Glutamatergic neuron (in vitro differentiated cells): ENCODE results near the gene COLEC12. TPM values are rescaled to one million over a fixed set of nuclear protein-coding genes. Genes with fewer than 3 reads are reported as not detected.
"Not testable (repeated sequence)": the region's sequence is repeated elsewhere in the genome, so short reads cannot be mapped to it uniquely, and the experiment has no call there.

Experiments
- DNase-seq: peaks from one replicate; pipeline ENCODE4 v3.0.0; 2022
- H3K27ac Mint-ChIP-seq: one replicate; pipeline ENCODE4 v1.8.0; 2020; ENCODE audit warnings: mild to moderate bottlenecking, mixed read lengths, inconsistent platforms; ENCODE audit not compliant: unreplicated experiment
- H3K27me3 Mint-ChIP-seq: one replicate; pipeline ENCODE4 v1.8.0; 2020; ENCODE audit warnings: mild to moderate bottlenecking, moderate library complexity, mixed read lengths, inconsistent platforms; ENCODE audit not compliant: unreplicated experiment
- H3K36me3 Mint-ChIP-seq: one replicate; pipeline ENCODE4 v1.8.0; 2020; ENCODE audit warnings: mild to moderate bottlenecking, mixed read lengths, inconsistent platforms; ENCODE audit not compliant: unreplicated experiment
- H3K4me1 Mint-ChIP-seq: one replicate; pipeline ENCODE4 v1.8.0; 2020; ENCODE audit warnings: mild to moderate bottlenecking, low read depth, mixed read lengths, inconsistent platforms; ENCODE audit not compliant: unreplicated experiment
- H3K4me3 Mint-ChIP-seq: one replicate; pipeline ENCODE4 v1.8.0; 2020; ENCODE audit warnings: mild to moderate bottlenecking, mixed read lengths, inconsistent platforms; ENCODE audit not compliant: unreplicated experiment
- H3K9me3 Mint-ChIP-seq: one replicate; pipeline ENCODE4 v1.8.0; 2020; ENCODE audit warnings: mild to moderate bottlenecking, moderate library complexity, mixed read lengths, inconsistent platforms; ENCODE audit not compliant: unreplicated experiment
- total RNA-seq: library from RNA; stranded (reverse); fragmentation: NEBNext Ultra II Directional; extraction: Animal tissue kit (Norgen Biotek cat#: 25700); gene quantifications from one replicate; pipeline ENCODE4 v1.2.1, GENCODE V29; 2021; ENCODE audit not compliant: unreplicated experiment
- TF ChIP-seq, protein P1 (sequence below): fragments of 200-600 bp; sonication (generic); IDR thresholded peaks from one replicate; pipeline ENCODE4 v1.5.0; 2021; ENCODE audit not compliant: partially characterized antibody, unreplicated experiment

COLEC12 gene
- total RNA-seq, 1 donor from 2014 or later = 0.20 TPM

DNA sequence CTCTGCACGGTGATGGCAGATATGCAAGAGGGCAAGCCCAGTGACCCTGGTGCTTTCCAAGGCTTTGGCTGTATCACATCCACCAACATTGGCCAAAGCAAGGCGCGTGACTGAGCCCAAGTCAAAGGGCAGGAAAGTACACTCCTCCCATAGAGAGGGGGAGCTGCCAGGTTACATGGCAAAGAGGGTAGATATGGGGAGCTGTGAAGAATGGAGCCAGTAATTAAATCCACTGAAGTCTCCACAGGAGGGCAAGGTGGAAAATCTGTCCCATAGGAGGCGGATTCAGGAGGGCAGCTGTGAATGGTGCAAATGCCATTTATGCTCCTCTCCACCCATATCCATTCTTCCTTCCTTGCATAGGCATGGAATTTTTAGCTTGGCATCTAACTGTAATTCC lies 188.1 kb downstream of the COLEC12 start:
- no peaks in the 10 kb centered on the region for H3K36me3 Mint-ChIP-seq
- no peak for DNase-seq
- H3K4me1 Mint-ChIP-seq = peaks cover 2% of the 10 kb centered on the region
- H3K4me3 Mint-ChIP-seq = no peak overlapping the region
- peaks cover 5% of the 10 kb centered on the region for H3K27me3 Mint-ChIP-seq
- TF ChIP-seq, protein P1, sequence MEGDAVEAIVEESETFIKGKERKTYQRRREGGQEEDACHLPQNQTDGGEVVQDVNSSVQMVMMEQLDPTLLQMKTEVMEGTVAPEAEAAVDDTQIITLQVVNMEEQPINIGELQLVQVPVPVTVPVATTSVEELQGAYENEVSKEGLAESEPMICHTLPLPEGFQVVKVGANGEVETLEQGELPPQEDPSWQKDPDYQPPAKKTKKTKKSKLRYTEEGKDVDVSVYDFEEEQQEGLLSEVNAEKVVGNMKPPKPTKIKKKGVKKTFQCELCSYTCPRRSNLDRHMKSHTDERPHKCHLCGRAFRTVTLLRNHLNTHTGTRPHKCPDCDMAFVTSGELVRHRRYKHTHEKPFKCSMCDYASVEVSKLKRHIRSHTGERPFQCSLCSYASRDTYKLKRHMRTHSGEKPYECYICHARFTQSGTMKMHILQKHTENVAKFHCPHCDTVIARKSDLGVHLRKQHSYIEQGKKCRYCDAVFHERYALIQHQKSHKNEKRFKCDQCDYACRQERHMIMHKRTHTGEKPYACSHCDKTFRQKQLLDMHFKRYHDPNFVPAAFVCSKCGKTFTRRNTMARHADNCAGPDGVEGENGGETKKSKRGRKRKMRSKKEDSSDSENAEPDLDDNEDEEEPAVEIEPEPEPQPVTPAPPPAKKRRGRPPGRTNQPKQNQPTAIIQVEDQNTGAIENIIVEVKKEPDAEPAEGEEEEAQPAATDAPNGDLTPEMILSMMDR = no peak
- H3K9me3 Mint-ChIP-seq = no peaks in the 10 kb centered on the region
- H3K27ac Mint-ChIP-seq = no peak overlapping the region

DNA sequence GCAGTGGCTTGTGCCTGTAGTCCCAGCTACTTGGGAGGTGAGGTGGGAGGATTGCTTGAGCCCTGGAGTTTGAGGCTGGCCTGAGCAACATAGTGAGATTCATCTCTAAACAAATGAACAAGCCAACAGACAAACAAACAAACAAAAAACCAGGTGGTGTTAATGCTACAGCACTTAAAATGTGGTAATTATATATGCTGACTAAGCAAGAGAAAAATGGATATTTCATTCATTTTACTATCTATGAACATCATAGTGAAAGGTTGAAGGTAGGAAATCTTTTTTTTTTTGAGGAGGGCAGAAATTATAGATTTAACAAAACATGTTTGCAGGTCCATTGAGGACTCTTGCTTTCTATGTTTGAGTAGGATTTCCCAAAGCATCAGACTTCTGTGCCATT lies 190.5 kb downstream of the COLEC12 start:
- Mint-ChIP-seq H3K4me3 (no peak overlapping the region), H3K9me3 (no peaks in the 10 kb centered on the region), H3K4me1 (peaks cover 2% of the 10 kb centered on the region), H3K36me3 (no peaks in the 10 kb centered on the region), H3K27me3 (peaks cover 5% of the 10 kb centered on the region), H3K27ac (no peak overlapping the region)
- DNase-seq = no peak
- TF ChIP-seq, protein P1 = no peak

DNA sequence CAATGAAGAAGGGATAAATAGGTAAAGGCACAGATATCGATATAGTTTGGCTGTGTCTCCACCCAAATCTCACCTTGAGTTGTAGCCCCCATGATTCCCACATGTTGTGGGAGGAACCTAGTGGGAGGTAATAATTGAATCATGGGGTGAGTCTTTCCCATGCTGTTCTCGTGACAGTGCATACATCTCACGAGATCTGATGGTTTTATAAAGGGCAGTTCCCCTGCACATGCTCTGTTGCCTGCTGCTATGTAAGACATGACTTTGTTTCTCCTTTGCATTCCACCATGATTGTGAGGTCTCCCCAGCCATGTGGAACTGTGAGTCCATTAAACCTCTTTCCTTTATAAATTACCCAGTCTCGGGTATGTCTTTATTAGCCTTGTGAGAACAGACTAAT lies 192.4 kb downstream of the COLEC12 start:
- peaks cover 11% of the 10 kb centered on the region for H3K4me1 Mint-ChIP-seq
- H3K27ac Mint-ChIP-seq, H3K36me3 Mint-ChIP-seq, H3K27me3 Mint-ChIP-seq, H3K4me3 Mint-ChIP-seq, H3K9me3 Mint-ChIP-seq, DNase-seq: not testable (repeated sequence)

DNA sequence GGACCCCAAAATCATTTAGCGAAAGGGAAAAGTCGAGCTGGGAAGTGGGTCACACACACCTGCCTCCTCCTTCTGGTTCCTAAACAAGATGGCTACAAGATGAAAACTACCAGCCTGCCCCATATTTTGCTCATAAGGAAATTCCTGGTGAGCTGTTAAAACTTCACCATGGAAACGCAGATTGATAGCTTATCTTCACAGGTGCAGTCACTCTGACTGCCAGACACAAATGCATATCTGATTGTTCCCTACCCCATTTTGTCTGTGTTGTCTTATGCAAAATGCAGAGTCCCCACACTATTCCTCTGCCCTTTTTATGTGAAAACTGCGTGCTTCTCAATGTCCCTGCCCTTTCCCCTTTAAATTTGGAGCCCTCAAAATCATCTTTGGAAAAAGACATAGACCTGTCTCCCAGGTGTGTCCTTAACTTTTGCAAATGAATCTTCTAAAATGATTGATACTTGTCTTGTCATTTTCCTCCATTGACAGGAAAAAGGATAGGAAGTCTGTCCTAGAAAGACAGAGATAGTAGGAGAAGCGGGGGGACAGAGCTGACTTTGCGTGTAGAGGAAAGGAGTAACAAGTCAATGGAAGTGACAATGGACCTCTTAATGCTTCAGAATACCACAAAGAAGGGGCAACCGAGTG lies 193.8 kb downstream of the COLEC12 start:
- TF ChIP-seq, protein P1 = no peak
- Mint-ChIP-seq H3K4me3 (no peak overlapping the region), H3K9me3 (no peaks in the 10 kb centered on the region), H3K27ac (no peak overlapping the region), H3K36me3 (no peaks in the 10 kb centered on the region), H3K4me1 (peaks cover 9% of the 10 kb centered on the region), H3K27me3 (peaks cover 2% of the 10 kb centered on the region)
- DNase-seq = no peak

DNA sequence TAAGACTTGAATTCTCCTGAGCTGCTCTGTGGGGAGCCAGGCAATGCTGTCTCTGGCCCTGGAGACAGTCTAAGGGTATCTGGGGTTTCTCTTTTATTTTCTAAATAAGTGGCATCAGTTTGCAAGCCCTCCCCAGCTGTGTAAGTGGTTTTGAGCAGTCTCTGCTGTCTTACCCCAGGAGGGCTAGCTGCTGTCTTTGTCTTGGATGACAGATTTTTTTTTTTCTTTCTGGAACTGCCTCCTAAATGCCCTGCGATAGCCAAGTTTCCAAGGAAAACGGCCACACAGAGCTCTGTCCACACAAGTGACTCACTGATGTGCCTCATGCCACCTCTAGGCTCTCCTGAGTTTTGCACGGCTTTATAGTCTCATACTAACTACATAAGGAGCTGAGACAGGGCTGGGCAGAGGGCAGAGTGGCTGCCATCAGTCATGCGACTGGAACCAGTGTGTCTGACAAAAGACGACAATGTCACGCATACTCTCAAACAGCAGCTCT lies 195.4 kb downstream of the COLEC12 start:
- DNase-seq = no peak

More for the DNA sequence above, 195.4 kb downstream of the COLEC12 start:
- no peaks in the 10 kb centered on the region for H3K36me3 Mint-ChIP-seq
- H3K4me1 Mint-ChIP-seq = peaks cover 9% of the 10 kb centered on the region
- H3K27ac Mint-ChIP-seq = no peak overlapping the region
- TF ChIP-seq, protein P1 = no peak
- H3K4me3 Mint-ChIP-seq = no peak overlapping the region
- no peaks in the 10 kb centered on the region for H3K9me3 Mint-ChIP-seq
- H3K27me3 Mint-ChIP-seq = peaks cover 2% of the 10 kb centered on the region
